GM18505 (cell line): ENCODE results near the gene UBXN10.
"Not testable (repeated sequence)": the region's sequence is repeated elsewhere in the genome, so short reads cannot be mapped to it uniquely, and the experiment has no call there.

Experiments used
- ATAC-seq: cut with Tn5 transposase; IDR thresholded peaks from one replicate; pipeline ENCODE4 v1.9.1; 2021; ENCODE audit not compliant: unreplicated experiment
- POLR2A ChIP-seq: IDR thresholded peaks from 4 replicates; pipeline ENCODE4 v1.6.1; 2011; ENCODE audit warnings: borderline replicate concordance; ENCODE audit not compliant: insufficient read depth, insufficient read length; ENCODE audit errors: extremely low read depth

Gene UBXN10

DNA sequence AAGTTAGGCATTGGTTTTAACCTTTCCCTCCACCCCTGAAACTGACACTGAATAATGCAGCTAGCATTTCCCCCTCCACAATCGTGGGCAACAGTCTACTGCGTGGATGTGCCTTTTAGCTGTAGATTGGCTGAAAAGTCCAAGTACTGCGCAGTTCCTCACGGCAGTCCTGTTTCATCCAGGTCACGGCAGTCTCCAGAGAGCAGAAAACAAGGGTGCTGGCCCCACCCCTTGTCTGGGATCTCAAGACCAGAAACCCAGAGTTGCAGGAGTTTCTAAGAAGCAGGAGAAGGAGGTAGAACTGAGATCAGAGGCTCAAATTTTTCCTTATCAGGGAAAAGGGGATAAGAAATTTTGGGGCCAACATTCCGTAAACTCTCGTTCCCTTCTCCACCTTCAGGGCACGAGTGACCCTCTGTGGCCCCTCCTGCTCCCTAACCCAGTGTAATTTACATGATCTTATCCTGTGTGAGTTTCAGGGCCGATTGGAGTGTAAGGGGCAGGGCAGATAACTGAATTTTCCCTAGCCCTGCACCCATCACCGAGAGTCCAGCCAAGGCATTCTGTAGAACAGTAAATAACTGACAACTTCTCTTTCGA is 26.3 kb downstream of the UBXN10 start:
- no peak for TF ChIP-seq POLR2A
- ATAC-seq, result no peak

DNA sequence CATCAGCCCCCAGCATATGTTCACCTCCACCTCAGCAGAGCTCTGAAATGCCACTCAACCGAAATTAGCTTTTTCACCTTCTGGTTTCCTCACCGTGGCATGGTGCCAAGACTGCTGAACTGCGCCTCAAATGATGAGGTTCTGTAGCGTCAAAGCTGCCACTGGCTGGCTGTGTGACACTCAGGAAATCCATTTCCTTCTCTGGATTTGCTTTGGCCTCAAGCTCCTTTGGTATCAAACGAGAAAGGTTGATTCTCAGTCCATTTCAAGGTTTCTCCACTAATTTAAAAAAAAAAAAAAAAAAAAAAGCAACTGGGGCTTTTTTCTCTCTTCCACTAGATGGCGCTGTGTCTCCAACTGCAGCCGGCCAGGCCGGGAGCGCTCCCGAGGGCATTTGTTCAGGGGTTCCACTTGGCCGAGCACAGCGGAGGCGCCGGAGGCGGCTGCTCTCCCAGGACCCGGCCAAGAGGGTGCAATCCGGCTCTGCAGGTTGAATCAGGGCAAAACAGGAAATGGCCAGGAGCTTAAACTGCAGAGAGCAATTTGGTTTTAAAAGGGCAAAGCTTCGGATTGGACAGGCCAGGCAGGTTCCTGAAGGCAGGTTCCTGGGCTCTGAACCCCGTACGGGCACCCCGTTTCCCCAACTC is 26.9 kb downstream of the UBXN10 start:
- TF ChIP-seq POLR2A, result no peak
- ATAC-seq, result no peak

DNA sequence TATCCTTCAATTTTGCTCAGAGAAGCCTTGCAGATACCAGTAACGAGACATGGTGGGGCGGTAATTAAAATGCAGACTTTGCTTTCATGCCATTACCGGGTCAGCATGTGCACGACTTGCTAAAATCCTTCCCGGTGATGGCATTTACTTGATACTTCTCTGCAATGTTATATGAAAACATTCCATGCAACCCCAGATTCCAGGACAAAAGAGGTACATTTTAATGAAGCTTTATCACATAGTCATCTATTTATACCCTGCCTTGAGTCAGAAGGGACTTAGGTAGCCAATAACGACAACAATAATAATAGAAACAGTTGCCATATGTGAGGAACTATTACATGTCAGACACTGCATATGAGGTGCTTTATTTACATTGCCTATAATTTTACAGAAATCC is 29.8 kb downstream of the UBXN10 start:
- no peak for ATAC-seq
- no peak for TF ChIP-seq POLR2A

DNA sequence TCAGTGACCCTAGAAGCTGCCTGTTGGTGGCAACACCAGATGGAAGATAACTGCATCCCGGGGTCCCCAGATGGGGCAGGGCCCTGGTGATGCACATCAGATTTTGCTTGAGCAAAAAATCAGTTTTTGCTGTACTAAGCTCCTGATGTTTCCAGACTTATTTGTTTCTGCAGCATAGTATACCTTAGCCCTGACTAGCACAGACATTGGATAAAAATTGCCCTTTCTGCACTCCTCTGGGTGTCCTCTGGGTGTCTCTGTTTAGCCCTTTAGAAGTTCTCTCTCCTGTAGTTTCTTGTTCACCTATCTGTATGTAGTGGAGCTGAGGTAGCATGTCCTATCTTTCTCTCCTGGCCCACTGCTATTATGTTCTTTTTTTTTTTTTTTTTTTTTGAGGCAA is 30.7 kb downstream of the UBXN10 start:
- no peak for ATAC-seq
- TF ChIP-seq POLR2A, result no peak

DNA sequence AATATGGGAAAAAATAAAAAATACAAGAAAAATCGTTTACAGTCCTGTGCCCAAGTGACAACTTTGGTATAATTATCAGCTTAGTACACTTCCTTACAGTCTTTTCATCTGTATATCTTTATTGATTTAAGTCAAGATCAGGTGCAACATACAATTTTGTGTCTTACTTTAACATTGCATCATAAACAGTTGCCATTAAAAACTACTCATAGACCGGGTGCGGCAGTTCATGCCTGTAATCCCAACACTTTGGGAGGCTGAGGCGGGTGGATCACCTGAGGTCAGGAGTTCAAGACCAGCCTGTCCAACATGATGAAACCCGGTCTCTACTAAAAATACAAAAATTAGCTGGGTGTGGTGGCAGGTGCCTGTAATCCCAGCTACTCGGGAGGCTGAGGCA is 33.2 kb downstream of the UBXN10 start:
- ATAC-seq, result not testable (repeated sequence)

DNA sequence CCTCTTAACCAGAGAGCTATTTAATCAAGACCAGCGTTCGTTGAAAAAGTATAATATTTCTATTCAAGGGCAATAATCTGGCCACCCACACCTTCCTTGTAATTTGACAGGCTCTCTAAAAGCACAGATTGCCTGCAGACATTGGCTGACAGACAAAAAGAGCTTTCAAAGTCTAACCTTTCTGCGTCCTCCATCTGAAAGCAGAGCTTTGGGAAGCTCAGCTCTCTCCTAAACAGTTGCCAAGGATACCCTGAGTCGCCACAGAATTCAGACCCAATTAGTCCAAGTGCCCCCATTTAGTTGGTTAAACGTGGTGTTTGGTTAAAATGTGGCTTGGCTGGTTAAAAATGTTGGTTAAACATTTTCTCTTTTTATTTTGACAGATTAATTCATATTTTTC is 34.1 kb downstream of the UBXN10 start:
- TF ChIP-seq POLR2A, result no peak
- no peak for ATAC-seq

DNA sequence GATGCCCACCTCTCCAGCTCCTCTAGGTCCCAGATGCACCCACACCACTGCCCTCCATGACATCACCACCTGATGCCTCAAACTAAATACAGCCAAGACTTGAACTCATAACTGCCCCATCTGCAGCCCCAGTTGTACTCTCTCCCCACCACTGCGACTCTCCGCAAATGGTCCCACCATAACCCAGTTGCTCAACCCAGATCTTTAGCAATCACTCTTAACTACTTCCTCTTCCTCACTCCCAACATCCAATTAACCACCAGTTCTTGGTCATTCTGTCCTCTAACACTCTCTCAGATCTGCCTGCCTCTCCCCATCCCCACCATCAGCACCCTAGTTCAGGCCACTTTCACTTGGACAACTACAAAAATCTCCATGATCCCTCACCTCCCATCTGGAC is 37.2 kb downstream of the UBXN10 start:
- no peak for ATAC-seq
- no peak for TF ChIP-seq POLR2A

DNA sequence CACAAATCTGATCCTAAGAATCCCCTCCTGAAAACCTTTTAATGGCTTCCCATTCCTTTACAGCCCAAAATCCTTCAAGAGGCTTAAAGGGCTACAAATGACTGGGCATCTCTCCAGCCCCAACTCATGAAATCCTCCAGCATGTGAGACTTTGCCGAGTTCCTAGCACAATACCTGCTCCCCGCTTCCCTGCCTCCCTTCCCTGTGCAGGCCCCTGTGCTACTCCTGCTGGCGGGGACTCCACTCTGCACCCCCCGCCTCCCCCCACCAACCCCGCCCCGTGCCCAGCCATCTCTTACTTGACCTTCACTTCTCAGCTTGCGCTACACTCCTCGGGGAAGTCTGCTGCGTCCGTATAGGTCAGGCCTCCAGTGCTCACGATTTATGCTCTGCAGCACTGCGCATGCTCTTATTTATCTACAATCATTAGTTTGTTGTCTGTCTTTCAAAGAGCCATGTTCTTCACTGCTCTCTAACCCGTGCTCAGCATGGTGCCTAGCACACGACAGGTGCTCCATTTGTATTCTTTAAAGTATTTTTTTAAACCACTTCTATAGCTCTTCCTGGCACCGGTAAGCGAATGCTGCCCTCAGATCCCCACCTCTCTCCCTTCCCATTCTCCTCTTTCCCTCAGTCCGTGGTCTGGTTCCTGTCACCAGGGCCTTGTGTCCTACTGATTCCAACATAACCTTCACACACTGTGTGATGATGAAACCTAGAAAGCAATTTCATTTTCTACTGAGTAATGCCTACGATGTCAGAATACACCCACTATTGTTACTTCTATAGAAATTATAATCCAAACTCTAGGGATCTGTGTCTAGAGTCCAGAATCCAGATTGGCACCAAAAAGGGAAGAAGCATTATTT is 37.9 kb downstream of the UBXN10 start:
- ATAC-seq, result no peak
- no peak for TF ChIP-seq POLR2A

DNA sequence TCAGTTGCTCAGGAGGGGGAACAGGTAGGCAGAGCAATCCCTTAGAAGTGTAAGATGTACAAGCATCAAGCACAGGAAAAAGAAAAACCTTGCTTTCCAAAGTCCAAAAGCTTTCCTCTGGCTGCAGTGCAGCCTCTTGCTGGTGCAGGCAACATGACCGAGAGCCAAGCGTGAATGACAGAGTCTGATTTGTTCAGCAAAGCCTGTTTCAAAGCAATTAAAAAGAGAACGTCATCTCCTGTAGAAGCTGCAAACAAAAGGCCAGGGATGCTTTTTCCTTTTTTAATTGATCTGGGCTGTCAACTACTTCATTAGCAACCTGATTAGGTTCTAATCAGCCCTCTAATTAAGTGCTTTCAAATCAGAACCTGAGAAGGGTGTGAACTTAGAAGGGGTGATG is 38.6 kb downstream of the UBXN10 start:
- no peak for TF ChIP-seq POLR2A
- no peak for ATAC-seq

DNA sequence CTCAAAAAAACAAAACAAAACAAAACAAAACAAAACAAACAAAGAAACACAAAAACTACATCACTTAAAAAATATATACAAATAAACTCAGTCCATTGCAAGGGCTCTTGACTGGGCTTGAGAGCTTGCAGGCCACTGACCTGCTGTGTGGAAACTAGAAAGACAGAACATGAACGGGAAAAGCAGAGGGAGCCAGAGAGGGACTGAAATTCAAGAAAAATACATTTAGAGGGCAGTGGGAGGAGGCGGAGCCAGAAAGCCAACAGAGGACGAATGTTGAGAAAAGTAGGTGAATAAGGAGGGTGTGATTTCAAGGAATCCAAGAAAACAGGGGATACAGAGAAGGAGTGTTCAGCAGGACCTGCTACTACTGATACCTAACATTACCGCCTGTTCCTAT is 41.8 kb downstream of the UBXN10 start:
- ATAC-seq, result no peak
- TF ChIP-seq POLR2A, result no peak

DNA sequence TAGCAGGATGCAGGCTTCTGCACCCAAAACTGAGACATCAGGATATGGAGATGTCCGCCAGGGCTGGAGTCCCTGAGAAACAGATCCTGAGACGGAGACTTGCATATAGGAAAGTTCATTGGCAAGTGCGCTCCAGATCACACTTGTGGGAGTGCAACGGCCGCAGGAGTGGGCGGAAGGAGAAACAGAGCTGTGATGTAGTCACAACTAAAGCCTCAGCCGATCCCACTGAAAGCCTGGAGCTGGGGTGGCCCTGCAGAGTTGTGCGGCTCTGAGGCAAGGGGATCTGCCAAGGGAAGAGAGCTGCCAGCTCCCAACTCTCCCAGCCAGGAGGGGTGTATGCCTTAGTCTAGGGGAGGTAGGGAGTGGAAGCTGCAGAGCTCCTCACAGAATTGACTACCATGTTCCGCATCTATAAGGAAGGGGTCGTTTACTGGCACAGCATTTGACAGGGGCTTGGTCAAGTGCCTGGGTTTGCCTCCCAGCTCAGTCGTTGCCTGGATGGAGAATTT is 42.5 kb downstream of the UBXN10 start:
- TF ChIP-seq POLR2A, result no peak
- no peak for ATAC-seq

DNA sequence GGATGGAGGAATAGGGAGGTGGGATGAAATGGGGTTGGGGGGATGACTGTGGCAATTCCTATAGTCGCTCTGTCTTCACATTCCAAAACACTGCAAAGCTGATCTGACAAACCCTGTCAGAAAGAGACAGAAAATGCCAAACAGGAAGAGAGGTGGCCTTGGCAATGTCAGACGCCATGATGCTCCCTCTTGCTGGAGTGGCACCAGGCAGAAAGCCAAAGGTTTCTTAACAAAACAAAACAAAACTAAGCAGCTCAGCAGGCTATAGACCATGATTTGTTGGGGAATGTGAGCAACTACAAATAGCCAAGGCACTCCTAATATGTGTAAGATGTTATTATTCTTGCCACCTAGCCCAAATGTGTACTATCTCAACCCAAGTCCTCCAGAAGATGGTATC is 43.3 kb downstream of the UBXN10 start:
- ATAC-seq, result no peak
- TF ChIP-seq POLR2A, result no peak

DNA sequence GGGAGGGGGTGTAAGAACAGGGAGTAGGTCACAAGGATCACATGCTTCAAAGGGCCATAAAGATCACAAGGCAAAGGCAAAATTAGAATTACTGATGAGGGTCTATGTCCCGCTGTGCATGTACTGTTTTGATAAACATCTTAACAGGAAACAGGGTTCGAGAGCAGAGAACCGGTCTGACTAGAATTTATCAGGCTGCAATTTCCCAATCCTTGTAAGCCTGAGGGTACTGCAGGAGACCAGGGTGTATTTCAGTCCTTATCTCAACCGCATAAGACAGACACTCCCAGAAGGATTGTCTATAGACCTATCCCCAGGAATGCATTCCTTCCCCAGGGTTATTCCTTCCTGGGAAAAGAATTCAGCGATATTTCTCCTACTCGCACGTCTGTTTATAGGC is 46.7 kb downstream of the UBXN10 start:
- not testable (repeated sequence) for ATAC-seq

DNA sequence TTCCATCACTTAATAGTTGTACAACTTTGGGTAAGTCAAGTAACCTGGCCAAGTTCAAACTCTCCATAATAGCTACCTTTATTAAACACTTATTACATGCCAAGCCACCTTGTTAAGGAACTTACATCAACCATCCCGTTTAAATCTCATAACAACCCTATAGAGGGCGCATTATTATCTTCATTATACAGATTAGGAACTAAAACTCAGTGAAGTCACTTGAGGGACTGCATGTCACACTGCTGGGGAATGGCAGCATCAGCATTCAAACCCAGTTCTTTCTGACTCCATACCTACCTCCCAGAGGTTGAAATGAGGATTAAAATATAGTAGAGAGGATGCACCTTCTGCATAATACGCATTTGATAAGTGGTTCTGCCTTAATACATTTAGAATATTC is 47.5 kb downstream of the UBXN10 start:
- no peak for ATAC-seq
- no peak for TF ChIP-seq POLR2A
